Activated CD8-positive, alpha-beta T cell treated with anti-CD3 and anti-CD28 coated beads for 36 hours (primary cell): ENCODE measurements around the gene CRELD2. TPM values are rescaled to one million over a fixed set of nuclear protein-coding genes. Genes with fewer than 3 reads are reported as not detected.

Experiments
- ATAC-seq: fragments of 200-7000 bp; cut with Tn5 transposase; one replicate; pipeline ENCODE4 v1.10.0; 2021; ENCODE audit warnings: mild to moderate bottlenecking, moderate library complexity
- CTCF ChIA-PET: fragments of 350-600 bp; sonication (Branson Sonifier 250); formaldehyde crosslinking; loops from one replicate; lab custom pipeline; 2021; ENCODE audit warnings: antibody characterized with exemption; lab: Charles Lee
- POLR2A ChIA-PET: fragments of 350-600 bp; sonication (Branson Sonifier 250); formaldehyde crosslinking; loops from one replicate; lab custom pipeline; 2021; ENCODE audit warnings: antibody characterized with exemption; lab: Charles Lee
- DNase-seq: peaks from one replicate; pipeline ENCODE4 v3.0.0-alpha.2; 2020
- H3K27ac Mint-ChIP-seq: one replicate; pipeline ENCODE4 v1.8.0; 2021; ENCODE audit warnings: mild to moderate bottlenecking, mixed read lengths
- H3K27me3 Mint-ChIP-seq: one replicate; pipeline ENCODE4 v1.8.0; 2021; ENCODE audit warnings: mixed read lengths
- H3K36me3 Mint-ChIP-seq: one replicate; pipeline ENCODE4 v1.8.0; 2021; ENCODE audit warnings: low read depth, mixed read lengths
- H3K4me1 Mint-ChIP-seq: one replicate; pipeline ENCODE4 v1.8.0; 2021; ENCODE audit warnings: low read depth, mixed read lengths
- H3K4me3 Mint-ChIP-seq: one replicate; pipeline ENCODE4 v1.8.0; 2021; ENCODE audit warnings: mild to moderate bottlenecking, moderate library complexity, mixed read lengths
- H3K9me3 Mint-ChIP-seq: one replicate; pipeline ENCODE4 v1.8.0; 2021; ENCODE audit warnings: mixed read lengths
- intact Hi-C: fragments of 100-400 bp; cut with micrococcal nuclease; formaldehyde crosslinking; loops from one replicate; pipeline ENCODE4 v1.10.0; 2022
- total RNA-seq, 2 experiments: library from RNA; stranded (reverse); gene quantifications; one replicate each; pipeline ENCODE4 v1.2.3, GENCODE V29; 2021
- TF ChIP-seq, protein P1 (sequence below): fragments of 200-600 bp; IDR thresholded peaks from one replicate; pipeline ENCODE4 v1.8.0; 2022; ENCODE audit warnings: antibody characterized with exemption, mild to moderate bottlenecking

The CRELD2 gene
- total RNA-seq, 2 experiments from 2014 or later, result 26.1 to 28.2 TPM

DNA sequence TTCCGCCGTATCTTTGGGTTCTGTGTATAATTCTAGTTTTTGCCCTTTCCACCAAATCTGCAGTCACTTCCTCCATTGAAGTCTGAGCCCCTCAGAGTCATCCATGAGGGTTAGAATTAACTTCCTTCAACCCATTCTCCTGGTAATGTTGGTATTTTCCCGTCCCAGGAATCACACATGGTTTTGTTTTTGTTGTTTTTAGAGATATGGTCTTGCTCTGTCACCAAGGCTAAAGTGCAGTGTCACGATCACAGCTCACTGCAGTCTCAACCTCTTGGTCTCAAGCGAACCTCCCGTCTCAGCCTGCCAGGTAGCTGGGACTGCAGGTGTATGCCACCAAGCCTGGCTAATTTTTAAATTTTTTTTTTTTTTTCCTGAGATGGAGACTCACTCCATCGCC, 46.1 kb upstream of the CRELD2 start:
- POLR2A ChIA-PET, result interaction anchor here (1.1 to 2.4 kb wide), 2 partner anchors 9 to 18 kb away, joined by 3 to 10 read pairs; partner anchors contain the start of gene ZBED4
- no peak overlapping the region for H3K27ac Mint-ChIP-seq
- H3K9me3 Mint-ChIP-seq, result peaks cover 14% of the 10 kb centered on the region
- CTCF ChIA-PET, result no interaction called here
- intact Hi-C loops, result no loop called here
- H3K36me3 Mint-ChIP-seq, result peaks cover 64% of the 10 kb centered on the region
- no peaks in the 10 kb centered on the region for H3K27me3 Mint-ChIP-seq
- H3K4me3 Mint-ChIP-seq, result no peak overlapping the region
- ATAC-seq, result no peak
- TF ChIP-seq, protein P1, sequence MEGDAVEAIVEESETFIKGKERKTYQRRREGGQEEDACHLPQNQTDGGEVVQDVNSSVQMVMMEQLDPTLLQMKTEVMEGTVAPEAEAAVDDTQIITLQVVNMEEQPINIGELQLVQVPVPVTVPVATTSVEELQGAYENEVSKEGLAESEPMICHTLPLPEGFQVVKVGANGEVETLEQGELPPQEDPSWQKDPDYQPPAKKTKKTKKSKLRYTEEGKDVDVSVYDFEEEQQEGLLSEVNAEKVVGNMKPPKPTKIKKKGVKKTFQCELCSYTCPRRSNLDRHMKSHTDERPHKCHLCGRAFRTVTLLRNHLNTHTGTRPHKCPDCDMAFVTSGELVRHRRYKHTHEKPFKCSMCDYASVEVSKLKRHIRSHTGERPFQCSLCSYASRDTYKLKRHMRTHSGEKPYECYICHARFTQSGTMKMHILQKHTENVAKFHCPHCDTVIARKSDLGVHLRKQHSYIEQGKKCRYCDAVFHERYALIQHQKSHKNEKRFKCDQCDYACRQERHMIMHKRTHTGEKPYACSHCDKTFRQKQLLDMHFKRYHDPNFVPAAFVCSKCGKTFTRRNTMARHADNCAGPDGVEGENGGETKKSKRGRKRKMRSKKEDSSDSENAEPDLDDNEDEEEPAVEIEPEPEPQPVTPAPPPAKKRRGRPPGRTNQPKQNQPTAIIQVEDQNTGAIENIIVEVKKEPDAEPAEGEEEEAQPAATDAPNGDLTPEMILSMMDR, result no peak
- peaks cover 47% of the 10 kb centered on the region for H3K4me1 Mint-ChIP-seq
- DNase-seq, result no peak

DNA sequence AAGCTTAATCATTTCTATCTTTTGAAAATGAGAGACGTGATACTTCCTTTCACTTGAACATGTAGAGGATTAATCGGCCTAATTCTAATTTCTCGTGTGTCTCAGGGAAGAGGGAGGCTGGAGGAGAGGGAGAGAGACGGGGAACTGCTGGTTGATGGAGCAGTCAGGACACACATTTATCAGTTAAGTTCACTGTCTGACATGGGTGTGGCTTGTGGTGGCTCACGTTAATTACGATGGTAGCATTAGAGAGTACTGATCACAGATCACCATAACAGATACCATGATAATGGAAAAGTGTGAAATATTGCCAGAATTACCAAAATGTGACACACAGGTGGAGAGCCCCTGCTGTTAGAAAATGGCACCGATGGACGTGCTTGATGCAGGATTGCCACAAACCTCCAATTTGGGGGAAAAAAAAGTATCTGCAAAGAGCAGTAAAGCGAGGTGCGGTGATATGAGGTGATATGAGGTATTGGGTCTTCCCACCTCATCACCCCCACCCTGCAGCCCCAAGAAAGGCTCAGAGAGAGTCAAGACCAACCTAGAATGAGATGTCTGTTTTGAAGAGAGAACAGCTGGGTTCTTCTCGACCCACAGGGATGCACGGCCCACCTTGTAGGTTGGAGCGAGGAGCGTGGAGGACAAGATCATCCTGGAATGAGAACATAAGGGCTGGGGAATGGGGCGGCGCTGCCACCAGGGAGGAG, 45.0 kb upstream of the CRELD2 start:
- Mint-ChIP-seq H3K4me3 (no peak overlapping the region), H3K27ac (peak overlapping the region; percentile 43), H3K27me3 (no peaks in the 10 kb centered on the region), H3K9me3 (peaks cover 15% of the 10 kb centered on the region), H3K36me3 (peaks cover 60% of the 10 kb centered on the region), H3K4me1 (peaks cover 36% of the 10 kb centered on the region)
- DNase-seq, result no peak
- intact Hi-C loops, result no loop called here
- ChIA-PET POLR2A (interaction anchor here (0.8 to 1.1 kb wide), 3 partner anchors 8 to 34 kb away, joined by 3 to 5 read pairs (median 3); no protein-coding TSS in a partner anchor), CTCF (interaction anchor here (0.8 kb wide), 1 partner anchor 56 kb away, joined by 3 read pairs; no protein-coding TSS in a partner anchor)
- ATAC-seq, result no peak
- TF ChIP-seq, protein P1, result no peak

DNA sequence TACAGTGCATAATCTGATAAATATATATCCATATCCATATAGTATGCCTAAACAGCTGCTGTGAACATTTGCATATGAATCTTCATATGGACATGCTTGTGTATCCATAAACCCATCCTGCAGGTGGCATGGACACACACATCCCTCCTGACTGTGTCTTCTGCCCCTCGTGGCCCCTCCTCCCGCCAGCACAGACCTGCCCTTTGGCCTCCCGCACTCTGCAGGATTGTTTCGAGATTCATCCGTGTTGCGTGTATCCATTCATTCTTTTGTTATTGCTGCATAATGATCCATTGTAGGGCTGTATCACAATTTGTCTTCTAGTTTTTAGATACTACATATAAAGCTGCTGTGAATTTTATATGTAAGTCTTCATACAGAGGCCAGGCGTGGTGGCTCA, 40.8 kb upstream of the CRELD2 start:
- Mint-ChIP-seq H3K9me3 (peaks cover 3% of the 10 kb centered on the region), H3K4me1 (peaks cover 27% of the 10 kb centered on the region), H3K27me3 (no peaks in the 10 kb centered on the region), H3K36me3 (peaks cover 43% of the 10 kb centered on the region), H3K27ac (no peak overlapping the region), H3K4me3 (no peak overlapping the region)
- DNase-seq, result no peak
- intact Hi-C loops, result no loop called here
- no peak for ATAC-seq
- CTCF ChIA-PET, result no interaction called here
- TF ChIP-seq, protein P1, result no peak
- POLR2A ChIA-PET, result interaction anchor here (0.6 to 1.1 kb wide), 2 partner anchors 43 to 51 kb away, joined by 3 to 4 read pairs; no protein-coding TSS in a partner anchor

DNA sequence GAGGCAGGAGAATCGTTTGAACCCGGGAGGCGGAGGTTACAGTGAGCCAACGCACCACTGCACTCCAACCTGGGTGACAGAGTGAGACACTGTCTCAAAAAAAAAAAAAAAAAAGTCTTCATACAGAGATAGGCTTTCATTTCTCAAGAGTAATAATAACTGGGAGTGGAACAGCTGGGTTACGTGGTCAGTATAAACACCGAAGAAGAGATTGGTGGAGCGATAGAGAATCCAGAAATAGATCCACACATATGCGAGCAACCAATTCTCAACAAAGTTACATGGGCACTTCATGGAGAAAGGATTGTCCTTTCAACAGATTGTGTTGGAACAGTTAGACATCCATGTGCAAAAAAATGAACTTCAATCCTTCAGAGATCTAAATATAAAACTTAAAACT, 40.2 kb upstream of the CRELD2 start:
- H3K4me1 Mint-ChIP-seq, result peaks cover 26% of the 10 kb centered on the region
- intact Hi-C loops, result no loop called here

More for the DNA sequence above, 40.2 kb upstream of the CRELD2 start:
- POLR2A ChIA-PET, result no interaction called here
- DNase-seq (no peak), ATAC-seq (no peak)
- CTCF ChIA-PET, result no interaction called here
- H3K4me3 Mint-ChIP-seq, result no peak overlapping the region
- H3K9me3 Mint-ChIP-seq, result peaks cover 2% of the 10 kb centered on the region
- peaks cover 41% of the 10 kb centered on the region for H3K36me3 Mint-ChIP-seq
- TF ChIP-seq, protein P1, result no peak
- H3K27ac Mint-ChIP-seq, result no peak overlapping the region
- H3K27me3 Mint-ChIP-seq, result no peaks in the 10 kb centered on the region
